ENCODE data around the gene MRPL18. TPM values are rescaled to one million over a fixed set of nuclear protein-coding genes. Genes with fewer than 3 reads are reported as not detected.

MRPL18 gene
- total RNA-seq, 1 donor from 2014 or later, result 119 TPM

DNA sequence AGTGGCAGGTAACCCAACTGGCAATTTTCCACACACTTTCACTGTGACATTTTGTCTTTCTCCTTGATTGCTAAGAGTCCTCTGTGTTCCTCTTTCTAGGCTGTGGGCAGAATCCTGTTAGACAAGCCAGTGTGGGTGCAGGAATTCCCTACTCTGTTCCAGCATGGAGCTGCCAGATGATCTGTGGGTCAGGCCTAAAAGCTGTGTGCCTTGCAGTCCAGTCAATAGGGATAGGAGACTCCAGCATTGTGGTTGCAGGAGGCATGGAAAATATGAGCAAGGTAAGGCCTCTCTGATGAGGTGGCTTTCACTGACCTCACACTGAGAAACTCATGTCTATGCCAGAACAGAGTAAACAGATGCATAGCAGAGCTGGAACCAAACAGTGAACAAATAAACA, 23.4 kb upstream of the MRPL18 start:
- intact Hi-C loops (cut with DNase I), result no loop called here
- TF ChIP-seq, protein P1, sequence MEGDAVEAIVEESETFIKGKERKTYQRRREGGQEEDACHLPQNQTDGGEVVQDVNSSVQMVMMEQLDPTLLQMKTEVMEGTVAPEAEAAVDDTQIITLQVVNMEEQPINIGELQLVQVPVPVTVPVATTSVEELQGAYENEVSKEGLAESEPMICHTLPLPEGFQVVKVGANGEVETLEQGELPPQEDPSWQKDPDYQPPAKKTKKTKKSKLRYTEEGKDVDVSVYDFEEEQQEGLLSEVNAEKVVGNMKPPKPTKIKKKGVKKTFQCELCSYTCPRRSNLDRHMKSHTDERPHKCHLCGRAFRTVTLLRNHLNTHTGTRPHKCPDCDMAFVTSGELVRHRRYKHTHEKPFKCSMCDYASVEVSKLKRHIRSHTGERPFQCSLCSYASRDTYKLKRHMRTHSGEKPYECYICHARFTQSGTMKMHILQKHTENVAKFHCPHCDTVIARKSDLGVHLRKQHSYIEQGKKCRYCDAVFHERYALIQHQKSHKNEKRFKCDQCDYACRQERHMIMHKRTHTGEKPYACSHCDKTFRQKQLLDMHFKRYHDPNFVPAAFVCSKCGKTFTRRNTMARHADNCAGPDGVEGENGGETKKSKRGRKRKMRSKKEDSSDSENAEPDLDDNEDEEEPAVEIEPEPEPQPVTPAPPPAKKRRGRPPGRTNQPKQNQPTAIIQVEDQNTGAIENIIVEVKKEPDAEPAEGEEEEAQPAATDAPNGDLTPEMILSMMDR (IDR thresholded peaks at IDR 0.05), result no peak
- Histone ChIP-seq H3K4me1 (peaks cover 0 to 6% of the 10 kb centered on the region in 2 donors), H3K4me3 (no peak overlapping the region), H3K36me3 (peaks cover 16 to 51% of the 10 kb centered on the region in 2 donors), H3K27ac (no peak overlapping the region), H3K9me3 (no peaks in the 10 kb centered on the region), H3K27me3 (no peaks in the 10 kb centered on the region)
- DNase-seq (ENCODE audit: low spot score in 2 of 2), result no peak

DNA sequence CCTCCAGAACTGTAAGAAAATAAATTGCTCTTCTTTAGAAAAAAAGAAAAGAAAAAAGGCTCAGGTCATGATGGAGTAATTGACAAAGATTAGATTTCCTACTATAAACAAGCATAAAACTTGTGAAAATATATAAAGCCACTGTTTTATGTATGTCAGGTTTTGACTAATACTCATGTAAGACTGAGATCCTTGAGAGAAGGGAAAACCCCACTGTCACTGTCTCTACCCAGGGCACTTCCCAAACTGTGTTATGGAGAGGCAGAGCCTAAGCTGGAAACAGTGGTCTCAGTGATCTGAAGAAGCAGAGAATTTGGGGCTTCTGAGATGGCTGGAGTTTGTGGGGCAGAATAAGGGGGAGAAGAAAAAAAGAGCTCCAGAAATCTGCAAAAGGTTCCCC, 20.8 kb upstream of the MRPL18 start:
- TF ChIP-seq, protein P1 (IDR thresholded peaks at IDR 0.05), result no peak
- H3K36me3 ChIP-seq, result peaks cover 17 to 47% of the 10 kb centered on the region in 2 donors

DNA sequence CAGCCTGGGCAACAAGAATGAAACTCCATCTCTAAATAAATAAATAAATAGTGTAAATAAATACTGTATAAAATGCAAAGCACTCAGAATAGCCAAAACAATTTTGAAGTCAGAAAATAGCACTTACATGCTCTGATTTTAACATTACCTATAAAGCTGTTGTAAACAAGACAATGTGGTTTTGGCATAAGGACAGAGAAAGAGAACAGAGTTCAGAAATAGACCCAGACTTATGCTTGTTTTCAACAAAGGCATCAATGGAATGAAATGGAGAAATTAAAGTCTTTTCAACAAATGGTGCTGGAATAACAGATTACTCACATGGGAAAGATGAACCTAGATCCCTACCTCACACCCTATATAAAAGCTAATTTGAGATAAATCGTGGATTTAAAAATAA, 18.1 kb upstream of the MRPL18 start:
- H3K27me3 ChIP-seq, result no peaks in the 10 kb centered on the region
- DNase-seq (ENCODE audit: low spot score in 2 of 2), result no peak
- no peak overlapping the region for H3K4me3 ChIP-seq
- H3K4me1 ChIP-seq, result no peaks in the 10 kb centered on the region
- no peak overlapping the region for H3K27ac ChIP-seq
- intact Hi-C loops (cut with DNase I), result no loop called here
- H3K36me3 ChIP-seq, result peaks cover 18 to 56% of the 10 kb centered on the region in 2 donors
- H3K9me3 ChIP-seq, result no peaks in the 10 kb centered on the region
- TF ChIP-seq, protein P1 (IDR thresholded peaks at IDR 0.05), result no peak

More for the DNA sequence above, 20.8 kb upstream of the MRPL18 start:
- DNase-seq (ENCODE audit: low spot score in 2 of 2), result no peak
- Histone ChIP-seq H3K27me3 (no peaks in the 10 kb centered on the region), H3K4me3 (no peak overlapping the region), H3K4me1 (no peaks in the 10 kb centered on the region), H3K9me3 (no peaks in the 10 kb centered on the region), H3K27ac (no peak overlapping the region)
- intact Hi-C loops (cut with DNase I), result no loop called here

DNA sequence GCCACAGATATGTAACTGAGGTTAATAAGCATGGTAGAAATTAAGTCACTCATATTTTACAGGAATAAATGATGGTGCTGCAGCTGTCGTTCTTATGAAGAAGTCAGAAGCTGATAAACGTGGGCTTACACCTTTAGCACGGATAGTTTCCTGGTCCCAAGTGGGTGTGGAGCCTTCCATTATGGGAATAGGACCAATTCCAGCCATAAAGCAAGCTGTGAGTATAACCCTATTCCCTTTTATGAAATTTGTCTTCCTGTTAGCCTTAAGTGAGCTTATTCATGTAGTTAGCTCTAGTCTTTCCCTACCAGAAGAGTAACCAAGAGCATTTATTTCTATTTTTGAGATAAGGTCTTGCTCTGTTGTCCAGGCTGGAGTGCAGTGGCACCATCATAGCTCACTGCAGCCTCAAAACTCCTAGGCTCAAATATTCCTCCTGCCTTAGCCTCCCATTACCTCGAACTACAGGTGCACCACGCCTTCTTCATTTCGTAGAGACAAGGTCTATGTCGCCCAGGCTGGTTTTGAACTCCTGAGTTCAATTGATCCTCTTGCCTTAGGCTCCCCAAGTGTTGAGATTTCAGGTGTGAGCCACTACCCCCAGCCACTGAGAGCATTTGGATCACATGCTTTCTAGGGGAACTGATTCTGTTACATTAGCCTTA, 12.9 kb upstream of the MRPL18 start:
- intact Hi-C loops (cut with DNase I), result no loop called here
- Histone ChIP-seq H3K4me3 (no peak overlapping the region), H3K4me1 (no peaks in the 10 kb centered on the region), H3K27me3 (no peaks in the 10 kb centered on the region), H3K27ac (no peak overlapping the region), H3K36me3 (peaks cover 55 to 71% of the 10 kb centered on the region in 2 donors), H3K9me3 (no peaks in the 10 kb centered on the region)
- TF ChIP-seq, protein P1 (IDR thresholded peaks at IDR 0.05), result no peak
- no peak for DNase-seq (ENCODE audit: low spot score in 2 of 2)

DNA sequence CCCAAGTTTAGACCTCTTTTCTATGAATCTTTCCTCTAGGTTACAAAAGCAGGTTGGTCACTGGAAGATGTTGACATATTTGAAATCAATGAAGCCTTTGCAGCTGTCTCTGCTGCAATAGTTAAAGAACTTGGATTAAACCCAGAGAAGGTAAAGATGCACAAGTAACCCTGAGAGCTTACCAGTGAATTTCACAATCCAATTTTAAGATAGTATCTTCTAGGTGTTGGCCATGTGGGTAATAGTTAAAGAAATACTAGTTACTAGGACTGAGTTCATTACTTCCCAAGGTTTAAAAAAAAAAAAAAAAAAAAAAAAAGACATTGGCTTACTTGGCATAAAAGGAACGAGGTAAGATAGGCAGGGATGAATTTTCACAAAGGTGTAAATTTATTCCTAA, 12.1 kb upstream of the MRPL18 start:
- Histone ChIP-seq H3K4me1 (no peaks in the 10 kb centered on the region), H3K27ac (no peak overlapping the region), H3K9me3 (no peaks in the 10 kb centered on the region), H3K27me3 (no peaks in the 10 kb centered on the region), H3K4me3 (no peak overlapping the region), H3K36me3 (peaks cover 63 to 79% of the 10 kb centered on the region in 2 donors)
- TF ChIP-seq, protein P1 (IDR thresholded peaks at IDR 0.05), result no peak
- intact Hi-C loops (cut with DNase I), result no loop called here
- DNase-seq (ENCODE audit: low spot score in 2 of 2), result no peak

Measured in ascending aorta (tissue), 2 donors.